OCI-LY7 (cell line): ENCODE measurements around the gene LHX5.

Experiments used
- EZH2phosphoT487 ChIP-seq: fragments of 200-600 bp; sonication (generic); IDR thresholded peaks from 2 replicates; pipeline ENCODE4 v1.6.1; 2018; ENCODE audit warnings: low read depth, borderline replicate concordance, mild to moderate bottlenecking, mixed run types, antibody characterized with exemption, low read length, moderate library complexity, mixed read lengths
- TF ChIP-seq, protein P1 (sequence below): fragments of 200-600 bp; sonication (generic); conservative IDR thresholded peaks from 2 replicates; pipeline ENCODE4 v1.5.1; 2014; ENCODE audit warnings: mild to moderate bottlenecking, antibody characterized with exemption, low read length, moderate library complexity, mixed read lengths

DNA sequence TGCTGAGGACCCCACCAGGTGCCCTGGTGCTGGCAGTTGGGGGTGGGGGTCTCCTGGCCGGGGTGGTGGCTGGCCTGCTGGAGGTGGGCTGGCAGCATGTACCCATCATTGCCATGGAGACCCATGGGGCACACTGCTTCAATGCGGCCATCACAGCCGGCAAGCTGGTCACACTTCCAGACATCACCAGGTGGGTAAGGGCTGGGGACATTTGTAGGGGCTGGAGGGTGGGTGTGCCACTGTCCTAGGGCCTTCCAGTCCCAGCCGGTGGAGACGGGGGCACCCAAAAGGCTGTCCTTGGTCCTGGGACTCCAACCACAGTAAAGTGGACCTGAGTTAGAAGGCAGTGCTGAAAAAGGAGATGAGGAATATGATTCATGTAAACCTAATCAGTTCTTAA, 36.3 kb downstream of the LHX5 start:
- TF ChIP-seq, protein P1, sequence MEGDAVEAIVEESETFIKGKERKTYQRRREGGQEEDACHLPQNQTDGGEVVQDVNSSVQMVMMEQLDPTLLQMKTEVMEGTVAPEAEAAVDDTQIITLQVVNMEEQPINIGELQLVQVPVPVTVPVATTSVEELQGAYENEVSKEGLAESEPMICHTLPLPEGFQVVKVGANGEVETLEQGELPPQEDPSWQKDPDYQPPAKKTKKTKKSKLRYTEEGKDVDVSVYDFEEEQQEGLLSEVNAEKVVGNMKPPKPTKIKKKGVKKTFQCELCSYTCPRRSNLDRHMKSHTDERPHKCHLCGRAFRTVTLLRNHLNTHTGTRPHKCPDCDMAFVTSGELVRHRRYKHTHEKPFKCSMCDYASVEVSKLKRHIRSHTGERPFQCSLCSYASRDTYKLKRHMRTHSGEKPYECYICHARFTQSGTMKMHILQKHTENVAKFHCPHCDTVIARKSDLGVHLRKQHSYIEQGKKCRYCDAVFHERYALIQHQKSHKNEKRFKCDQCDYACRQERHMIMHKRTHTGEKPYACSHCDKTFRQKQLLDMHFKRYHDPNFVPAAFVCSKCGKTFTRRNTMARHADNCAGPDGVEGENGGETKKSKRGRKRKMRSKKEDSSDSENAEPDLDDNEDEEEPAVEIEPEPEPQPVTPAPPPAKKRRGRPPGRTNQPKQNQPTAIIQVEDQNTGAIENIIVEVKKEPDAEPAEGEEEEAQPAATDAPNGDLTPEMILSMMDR = no peak
- TF ChIP-seq EZH2phosphoT487 = no peak
